Erythroblast (primary cell): ENCODE data around the gene GMDS.

Source experiments
- DNase-seq, 2 experiments: peaks; one replicate each; lab custom pipeline; 2025; lab: John Stamatoyannopoulos, UW
- GATA1 ChIP-seq: IDR thresholded peaks from 2 replicates; pipeline ENCODE4 v1.6.1; 2011; ENCODE audit warnings: low read depth, mild to moderate bottlenecking, control low read depth, low read length, moderate library complexity
- POLR2A ChIP-seq: IDR thresholded peaks from 2 replicates; pipeline ENCODE4 v1.6.1; 2011; ENCODE audit warnings: mild to moderate bottlenecking, low read length

The GMDS gene

GRCh38 chr6:1947922-1948321, 297.5 kb downstream of the GMDS start:
- TF ChIP-seq GATA1 (no peak), POLR2A (no peak)
- no peak for DNase-seq

DNA sequence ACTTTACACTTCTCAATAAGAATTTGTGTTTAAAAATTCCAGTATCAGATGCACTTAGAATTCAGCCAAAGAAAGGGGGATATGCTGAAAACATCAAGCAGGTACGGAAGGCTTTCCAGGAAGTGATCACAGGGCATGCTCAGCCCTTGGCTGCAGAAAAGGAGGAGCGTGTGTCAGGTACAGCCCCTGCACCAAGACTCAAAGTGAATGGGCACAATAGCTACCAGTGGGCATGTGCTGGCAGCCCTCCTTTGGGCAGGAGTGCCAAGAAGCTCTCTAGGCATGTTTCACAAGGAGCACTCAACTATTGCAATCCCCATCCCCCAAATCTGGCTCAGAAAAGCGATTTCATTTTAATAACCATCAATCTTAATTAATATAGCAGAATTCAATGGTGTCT, 298.8 kb downstream of the GMDS start:
- no peak for TF ChIP-seq POLR2A
- TF ChIP-seq GATA1 = no peak
- DNase-seq = no peak

- no peak for TF ChIP-seq POLR2A
- TF ChIP-seq GATA1 = no peak
- no peak for DNase-seq
Measured at GRCh38 chr6:1945235-1945832, 300.1 kb downstream of the GMDS start.

- no peak for DNase-seq
- TF ChIP-seq GATA1 = no peak
- no peak for TF ChIP-seq POLR2A
Measured at GRCh38 chr6:1942834-1943233, 302.6 kb downstream of the GMDS start.

DNA sequence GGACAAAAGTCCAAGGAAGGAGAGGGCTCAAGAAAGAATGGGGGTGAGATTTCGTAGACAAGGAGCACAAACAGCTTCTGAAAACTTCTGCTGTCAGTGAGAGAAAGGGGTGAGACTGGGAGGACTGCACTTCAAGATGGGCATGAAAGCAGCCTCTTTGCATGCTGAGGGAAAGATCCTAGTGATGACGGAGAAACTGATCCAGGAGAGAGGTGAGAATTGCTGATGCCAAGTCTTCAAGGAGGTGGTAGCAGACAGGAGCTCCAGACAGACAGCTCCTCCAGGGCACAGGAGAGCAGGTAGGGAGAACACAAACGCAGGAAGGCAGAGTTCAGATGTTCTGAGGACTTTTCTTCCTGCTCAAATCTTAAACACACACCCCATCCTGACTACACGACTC, 303.9 kb downstream of the GMDS start:
- no peak for TF ChIP-seq GATA1
- TF ChIP-seq POLR2A = no peak
- no peak for DNase-seq

GRCh38 chr6:1940381-1940780, 305.0 kb downstream of the GMDS start:
- no peak for DNase-seq
- TF ChIP-seq GATA1 (no peak), POLR2A (no peak)

DNA sequence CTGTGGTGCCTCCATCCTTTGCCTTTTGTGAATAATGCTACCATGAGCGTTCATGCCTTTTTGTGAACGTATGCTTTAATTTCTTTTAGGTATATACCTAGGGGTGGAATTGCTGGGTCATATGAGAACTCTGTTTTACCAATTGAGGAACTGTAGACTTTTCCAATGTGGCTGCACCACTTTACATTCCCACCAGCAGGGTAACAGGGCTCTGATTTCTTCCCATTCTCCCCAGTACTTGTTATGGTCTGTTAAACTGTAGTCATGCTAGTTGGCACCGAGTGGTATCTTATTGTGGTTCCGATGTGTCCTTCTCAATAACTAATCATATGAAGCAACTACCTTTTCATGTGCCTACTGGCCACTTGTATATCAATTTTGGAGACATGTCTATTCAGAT, 312.1 kb downstream of the GMDS start:
- DNase-seq = no peak
- TF ChIP-seq GATA1 = no peak
- no peak for TF ChIP-seq POLR2A

- TF ChIP-seq GATA1 = no peak
- TF ChIP-seq POLR2A = no peak
- DNase-seq = no peak
Measured at GRCh38 chr6:1931817-1932216, 313.6 kb downstream of the GMDS start.

GRCh38 chr6:1930356-1930755, 315.0 kb downstream of the GMDS start:
- TF ChIP-seq POLR2A (no peak), GATA1 (no peak)
- no peak for DNase-seq

- TF ChIP-seq GATA1 (no peak), POLR2A (no peak)
- DNase-seq = no peak
Measured at GRCh38 chr6:1929931-1930330, 315.5 kb downstream of the GMDS start.

GRCh38 chr6:1925743-1926430, 319.5 kb downstream of the GMDS start:
- no peak for DNase-seq
- TF ChIP-seq GATA1 = no peak
- no peak for TF ChIP-seq POLR2A

- no peak for TF ChIP-seq POLR2A
- DNase-seq = no peak
Measured at GRCh38 chr6:1923449-1923848, 322.0 kb downstream of the GMDS start.

DNA sequence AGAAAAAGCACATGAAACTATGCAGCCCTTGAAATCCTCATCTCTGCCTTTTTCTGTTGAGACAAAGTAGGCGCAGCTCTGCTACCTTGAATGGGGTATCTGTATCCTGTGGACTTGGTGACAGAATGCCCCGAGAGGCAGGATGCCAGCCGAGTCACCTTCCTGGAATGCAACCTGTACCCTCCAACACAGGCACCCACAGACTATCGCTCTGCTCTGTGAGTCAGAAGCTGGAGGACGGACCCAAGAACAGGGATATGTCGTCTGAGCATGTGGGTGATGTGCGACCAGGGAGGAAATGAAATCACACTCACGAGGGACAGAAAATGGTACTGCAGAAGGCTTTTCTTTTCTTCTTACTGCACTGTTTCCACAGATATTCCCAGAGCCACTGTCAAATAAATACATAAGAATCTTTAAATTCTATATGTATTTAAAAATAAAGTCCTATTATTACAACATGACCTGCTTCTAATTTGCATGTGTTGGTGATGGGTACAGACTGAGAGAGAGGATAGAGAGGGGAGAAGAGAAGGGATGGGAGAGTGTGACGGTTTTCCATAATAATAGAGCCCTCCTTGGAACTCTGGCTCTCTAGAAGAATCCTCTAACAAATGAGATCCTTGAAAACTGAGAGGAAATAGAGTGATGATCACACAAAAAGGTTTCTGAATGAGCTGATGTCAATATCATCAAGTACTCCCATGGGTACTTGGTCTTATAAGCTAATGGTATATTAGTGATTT, 327.6 kb downstream of the GMDS start:
- no peak for DNase-seq
- TF ChIP-seq GATA1 (no peak), POLR2A (no peak)

DNA sequence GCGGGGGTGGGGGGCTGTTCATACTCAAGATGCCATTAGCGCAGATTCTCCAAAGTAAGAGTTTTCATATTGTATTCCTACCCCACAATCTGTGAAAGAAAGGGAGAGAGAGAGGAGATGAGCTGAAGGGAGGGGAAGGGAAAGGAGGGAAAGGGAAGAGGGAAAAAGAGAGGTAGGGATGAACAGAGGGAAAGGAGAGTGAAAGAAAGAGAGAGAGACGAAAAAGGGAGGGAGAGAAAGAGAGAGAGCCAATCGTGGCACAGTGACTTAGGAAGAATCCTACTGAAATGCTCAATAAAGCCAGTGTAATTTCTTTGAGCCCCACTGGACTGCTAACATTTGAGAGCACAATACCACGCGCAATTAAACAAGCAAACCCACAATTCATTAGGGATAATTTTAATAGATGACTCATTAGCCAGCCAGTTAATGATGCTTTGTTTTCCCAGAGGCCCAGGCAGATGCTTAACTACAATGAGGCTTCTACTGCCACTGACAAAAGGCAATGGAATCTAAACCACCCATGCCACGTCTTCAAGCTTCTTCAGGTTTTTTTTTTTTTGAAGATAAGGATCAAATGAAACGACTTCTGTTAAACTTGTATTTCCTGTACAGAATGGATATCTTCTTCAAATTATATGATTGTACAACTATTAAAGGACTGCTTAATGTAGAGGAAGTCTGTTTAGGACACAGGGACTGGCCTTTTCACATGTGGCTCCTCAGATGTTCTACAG, 328.9 kb downstream of the GMDS start:
- no peak for TF ChIP-seq GATA1
- no peak for TF ChIP-seq POLR2A
- no peak for DNase-seq
